ENCODE measurements around the gene GALC. TPM values are rescaled to one million over a fixed set of nuclear protein-coding genes. Genes with fewer than 3 reads are reported as not detected.

Gene GALC
- total RNA-seq, 2 donors from 2014 or later = 22.9 to 24.0 TPM

- Histone ChIP-seq H3K4me3 (no peak overlapping the region), H3K27me3 (replicated peaks; ENCODE audit: insufficient read depth) (no peaks in the 10 kb centered on the region), H3K36me3 (no peaks in the 10 kb centered on the region), H3K4me1 (ENCODE audit: control insufficient read depth in 1 of 2, low read depth in 2 of 2) (peaks cover 0 to 18% of the 10 kb centered on the region in 2 donors), H3K9me3 (no peaks in the 10 kb centered on the region), H3K27ac (no peak overlapping the region)
- no peak for ATAC-seq (ENCODE audit: insufficient number of reproducible peaks, low FRiP score, low read depth)
- TF ChIP-seq CTCF (IDR thresholded peaks at IDR 0.05) = no peak
- DNase-seq (ENCODE audit: low spot score) = no peak
These were observed 2.7 kb upstream of the GALC start for GRCh38 chr14:87995500-87996290.

GRCh38 chr14:87994974-87995373, 2.0 kb upstream of the GALC start:
- ATAC-seq (ENCODE audit: insufficient number of reproducible peaks, low FRiP score, low read depth) = no peak
- H3K27me3 ChIP-seq (replicated peaks; ENCODE audit: insufficient read depth) = no peaks in the 10 kb centered on the region
- no peak overlapping the region for H3K27ac ChIP-seq
- no peaks in the 10 kb centered on the region for H3K9me3 ChIP-seq
- TF ChIP-seq CTCF (IDR thresholded peaks at IDR 0.05) = no peak
- no peaks in the 10 kb centered on the region for H3K36me3 ChIP-seq
- H3K4me3 ChIP-seq = no peak overlapping the region
- no peak for DNase-seq (ENCODE audit: low spot score)
- peaks cover 0 to 18% of the 10 kb centered on the region in 2 donors for H3K4me1 ChIP-seq (ENCODE audit: control insufficient read depth in 1 of 2, low read depth in 2 of 2)

- Histone ChIP-seq H3K9me3 (no peaks in the 10 kb centered on the region), H3K27me3 (replicated peaks; ENCODE audit: insufficient read depth) (no peaks in the 10 kb centered on the region), H3K36me3 (no peaks in the 10 kb centered on the region), H3K27ac (peak overlapping the region; percentile 94 to 95), H3K4me3 (peak overlapping the region; percentile 80), H3K4me1 (ENCODE audit: control insufficient read depth in 1 of 2, low read depth in 2 of 2) (peaks cover 0 to 18% of the 10 kb centered on the region in 2 donors)
- TF ChIP-seq CTCF (IDR thresholded peaks at IDR 0.05) = no peak
- DNase-seq (ENCODE audit: low spot score) = no peak
- peak; percentile 33 for ATAC-seq (ENCODE audit: insufficient number of reproducible peaks, low FRiP score, low read depth)
These were observed 650 bp downstream of the GALC start for GRCh38 chr14:87992346-87992717.

- no peaks in the 10 kb centered on the region for H3K9me3 ChIP-seq
- peaks cover 0 to 18% of the 10 kb centered on the region in 2 donors for H3K4me1 ChIP-seq (ENCODE audit: control insufficient read depth in 1 of 2, low read depth in 2 of 2)
- no peaks in the 10 kb centered on the region for H3K27me3 ChIP-seq (replicated peaks; ENCODE audit: insufficient read depth)
- H3K4me3 ChIP-seq = no peak overlapping the region
- ATAC-seq (ENCODE audit: insufficient number of reproducible peaks, low FRiP score, low read depth) (no peak), DNase-seq (ENCODE audit: low spot score) (no peak)
- H3K27ac ChIP-seq = no peak overlapping the region
- no peaks in the 10 kb centered on the region for H3K36me3 ChIP-seq
- TF ChIP-seq CTCF (IDR thresholded peaks at IDR 0.05) = no peak
These were observed 2.3 kb downstream of the GALC start for GRCh38 chr14:87990682-87991081.

- Histone ChIP-seq H3K27ac (no peak overlapping the region), H3K9me3 (no peaks in the 10 kb centered on the region), H3K4me3 (no peak overlapping the region), H3K27me3 (replicated peaks; ENCODE audit: insufficient read depth) (no peaks in the 10 kb centered on the region), H3K4me1 (ENCODE audit: control insufficient read depth in 1 of 2, low read depth in 2 of 2) (peaks cover 0 to 18% of the 10 kb centered on the region in 2 donors), H3K36me3 (no peaks in the 10 kb centered on the region)
- TF ChIP-seq CTCF (IDR thresholded peaks at IDR 0.05) = no peak
- ATAC-seq (ENCODE audit: insufficient number of reproducible peaks, low FRiP score, low read depth) (no peak), DNase-seq (ENCODE audit: low spot score) (no peak)
These were observed 3.1 kb downstream of the GALC start for GRCh38 chr14:87989956-87990299.

All from thoracic aorta (tissue), 2 donors.